ENCODE results near the gene C13orf46.

The C13orf46 gene

DNA sequence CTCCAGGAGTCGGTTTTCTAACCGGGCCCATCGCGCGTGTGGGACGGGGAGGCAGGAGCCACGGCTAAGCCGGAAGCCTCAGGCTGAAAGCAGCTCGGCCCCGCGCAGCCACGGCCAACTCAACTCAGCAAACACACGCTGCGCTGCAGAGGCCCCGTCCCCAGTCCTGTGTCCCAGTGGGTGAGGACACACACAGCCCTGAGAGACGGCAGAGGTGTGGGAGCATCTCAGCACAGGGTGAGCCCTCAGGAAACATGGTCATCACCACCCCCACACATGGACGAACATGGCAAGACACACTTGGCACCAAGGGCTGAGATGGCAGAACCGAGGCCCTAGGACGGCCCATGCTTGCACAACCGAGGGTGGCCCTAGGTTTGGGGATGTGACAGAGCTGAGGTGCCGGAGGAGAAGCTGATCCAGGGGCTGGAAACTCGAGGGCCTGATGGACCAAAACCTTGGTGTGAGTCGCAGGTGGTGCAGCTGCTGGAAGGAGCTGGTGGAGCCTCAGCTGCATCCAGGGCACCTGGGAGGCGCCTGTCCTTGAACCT is 29.0 kb upstream of the C13orf46 start:
- TF ChIP-seq, protein P1, sequence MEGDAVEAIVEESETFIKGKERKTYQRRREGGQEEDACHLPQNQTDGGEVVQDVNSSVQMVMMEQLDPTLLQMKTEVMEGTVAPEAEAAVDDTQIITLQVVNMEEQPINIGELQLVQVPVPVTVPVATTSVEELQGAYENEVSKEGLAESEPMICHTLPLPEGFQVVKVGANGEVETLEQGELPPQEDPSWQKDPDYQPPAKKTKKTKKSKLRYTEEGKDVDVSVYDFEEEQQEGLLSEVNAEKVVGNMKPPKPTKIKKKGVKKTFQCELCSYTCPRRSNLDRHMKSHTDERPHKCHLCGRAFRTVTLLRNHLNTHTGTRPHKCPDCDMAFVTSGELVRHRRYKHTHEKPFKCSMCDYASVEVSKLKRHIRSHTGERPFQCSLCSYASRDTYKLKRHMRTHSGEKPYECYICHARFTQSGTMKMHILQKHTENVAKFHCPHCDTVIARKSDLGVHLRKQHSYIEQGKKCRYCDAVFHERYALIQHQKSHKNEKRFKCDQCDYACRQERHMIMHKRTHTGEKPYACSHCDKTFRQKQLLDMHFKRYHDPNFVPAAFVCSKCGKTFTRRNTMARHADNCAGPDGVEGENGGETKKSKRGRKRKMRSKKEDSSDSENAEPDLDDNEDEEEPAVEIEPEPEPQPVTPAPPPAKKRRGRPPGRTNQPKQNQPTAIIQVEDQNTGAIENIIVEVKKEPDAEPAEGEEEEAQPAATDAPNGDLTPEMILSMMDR (IDR thresholded peaks at IDR 0.05; ENCODE audit: extremely low read depth, insufficient read depth, missing control alignments): no peak
- no peak for DNase-seq (ENCODE audit: low spot score)
- in situ Hi-C loops (cut with MboI; ENCODE audit: low pct_unique_long_range_greater_than_20kb, low sequenced_read_pairs, unreplicated experiment): no loop called here

DNA sequence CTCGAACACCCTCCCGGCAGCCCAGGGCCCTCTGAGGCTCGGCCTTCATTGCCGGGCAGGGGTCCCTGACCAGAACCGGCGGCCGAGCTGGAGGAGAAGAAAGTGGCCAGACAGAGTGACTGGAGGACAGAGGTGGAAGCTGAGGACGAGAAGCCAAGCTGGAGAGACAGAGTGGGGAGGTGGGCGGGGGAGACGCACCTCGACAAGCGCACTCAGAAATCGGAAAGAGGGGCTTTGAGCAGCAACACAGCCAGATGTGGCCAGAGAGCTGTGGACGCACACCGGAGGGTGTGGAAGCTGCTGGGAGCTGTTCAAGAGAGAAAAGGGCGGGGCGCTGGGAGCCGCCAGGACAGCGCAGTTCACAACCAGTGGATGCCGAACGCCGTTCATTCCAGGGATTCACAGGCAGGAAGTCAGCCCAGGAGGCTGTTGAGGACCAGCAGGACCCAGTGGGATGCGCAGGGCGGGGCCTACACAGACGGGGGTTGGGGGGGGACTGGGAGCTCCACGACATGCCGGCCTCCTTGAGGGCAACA is 28.2 kb upstream of the C13orf46 start:
- DNase-seq (ENCODE audit: low spot score): no peak
- TF ChIP-seq, protein P1 (IDR thresholded peaks at IDR 0.05; ENCODE audit: extremely low read depth, insufficient read depth, missing control alignments): no peak
- in situ Hi-C loops (cut with MboI; ENCODE audit: low pct_unique_long_range_greater_than_20kb, low sequenced_read_pairs, unreplicated experiment): no loop called here

DNA sequence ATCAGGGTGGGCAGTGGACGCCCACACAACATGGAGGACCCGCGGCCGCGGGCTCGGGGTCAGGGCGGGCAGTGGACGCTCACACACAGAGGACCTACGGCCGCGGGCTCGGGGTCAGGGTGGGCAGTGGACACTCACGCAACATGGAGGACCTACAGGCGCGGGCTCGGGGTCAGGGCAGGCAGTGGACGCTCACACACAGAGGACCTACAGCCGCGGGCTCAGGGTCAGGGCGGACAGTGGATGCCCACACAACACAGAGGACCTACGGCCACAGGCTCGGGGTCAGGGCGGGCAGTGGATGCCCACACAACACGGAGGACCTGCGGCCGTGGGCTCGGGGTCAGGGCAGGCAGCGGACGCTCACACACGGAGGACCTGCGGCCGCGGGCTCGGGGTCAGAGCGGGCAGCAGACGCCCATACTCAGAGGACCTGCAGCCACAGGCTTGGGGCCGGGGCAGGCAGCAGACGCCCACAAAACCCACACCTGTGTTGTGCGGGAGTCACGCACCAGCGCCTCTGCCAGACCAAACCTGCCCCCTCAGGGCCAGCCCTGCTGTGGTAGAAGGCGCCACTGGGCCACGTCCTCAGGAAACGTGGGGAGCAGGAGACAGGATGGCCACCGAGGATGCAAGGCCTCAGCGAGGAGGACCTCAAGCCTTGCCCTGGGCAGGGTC is 27.6 kb upstream of the C13orf46 start:
- DNase-seq (ENCODE audit: low spot score): no peak
- in situ Hi-C loops (cut with MboI; ENCODE audit: low pct_unique_long_range_greater_than_20kb, low sequenced_read_pairs, unreplicated experiment): no loop called here
- TF ChIP-seq, protein P1 (IDR thresholded peaks at IDR 0.05; ENCODE audit: extremely low read depth, insufficient read depth, missing control alignments): no peak

DNA sequence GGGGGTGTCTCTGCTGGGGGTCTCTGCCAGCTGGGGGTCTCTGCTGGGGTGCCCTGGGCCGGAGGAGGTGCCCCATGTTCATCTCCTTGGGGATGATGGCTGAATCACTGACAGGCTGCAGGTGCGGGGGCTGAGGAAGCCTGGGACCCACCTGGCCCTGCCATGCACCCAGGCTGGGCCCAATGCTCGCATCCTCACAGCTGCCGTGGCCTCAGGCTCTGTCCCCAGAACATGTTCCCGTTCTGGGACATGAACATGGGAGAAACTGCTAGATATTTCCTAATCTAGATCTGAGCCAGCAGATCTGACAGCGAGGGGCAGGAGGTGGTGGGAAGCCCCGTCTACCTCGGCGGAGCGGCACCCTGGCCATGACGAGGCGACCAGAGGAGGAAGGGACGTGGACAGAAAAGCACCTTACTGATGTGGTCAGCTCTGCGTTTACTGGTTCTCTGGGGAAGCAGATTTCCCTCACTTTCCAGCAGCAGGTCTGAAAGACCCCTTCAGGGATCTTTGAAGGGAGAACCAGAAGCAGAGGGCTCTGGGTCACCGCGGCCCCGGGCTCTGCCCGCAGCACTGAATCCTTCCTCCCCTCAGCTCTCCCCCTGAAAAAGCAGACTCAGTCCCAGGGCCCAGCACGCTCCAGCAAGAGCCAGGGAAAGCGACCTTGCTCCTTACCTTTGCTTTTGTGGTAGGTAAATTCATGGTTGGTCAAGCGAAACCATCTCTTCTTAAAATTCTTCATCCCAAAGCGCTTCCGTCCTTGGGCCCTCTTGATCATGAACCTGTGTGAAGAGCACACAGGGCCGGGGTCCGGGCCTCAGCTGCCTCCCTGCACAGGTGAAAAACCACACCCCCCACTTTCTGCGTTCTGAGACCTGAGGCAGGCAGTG is 26.5 kb upstream of the C13orf46 start:
- TF ChIP-seq, protein P1 (IDR thresholded peaks at IDR 0.05; ENCODE audit: extremely low read depth, insufficient read depth, missing control alignments): no peak
- in situ Hi-C loops (cut with MboI; ENCODE audit: low pct_unique_long_range_greater_than_20kb, low sequenced_read_pairs, unreplicated experiment): no loop called here
- no peak for DNase-seq (ENCODE audit: low spot score)

DNA sequence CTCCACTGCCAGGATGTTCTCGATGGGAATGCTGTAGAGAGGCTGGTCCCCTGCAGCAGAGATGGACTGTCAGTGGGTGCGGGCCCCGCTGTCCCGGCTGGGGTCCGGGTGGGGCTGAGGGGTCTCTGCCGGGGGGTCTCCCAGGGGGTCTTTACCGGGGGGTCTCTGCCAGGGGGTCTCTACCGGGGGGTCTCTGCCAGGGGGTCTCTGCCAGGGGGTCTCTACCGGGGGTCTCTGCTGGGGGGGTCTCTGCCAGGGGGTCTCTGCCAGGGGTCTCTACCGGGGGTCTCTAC is 25.7 kb upstream of the C13orf46 start:
- DNase-seq (ENCODE audit: low spot score): no peak
- in situ Hi-C loops (cut with MboI; ENCODE audit: low pct_unique_long_range_greater_than_20kb, low sequenced_read_pairs, unreplicated experiment): no loop called here
- TF ChIP-seq, protein P1 (IDR thresholded peaks at IDR 0.05; ENCODE audit: extremely low read depth, insufficient read depth, missing control alignments): no peak

DNA sequence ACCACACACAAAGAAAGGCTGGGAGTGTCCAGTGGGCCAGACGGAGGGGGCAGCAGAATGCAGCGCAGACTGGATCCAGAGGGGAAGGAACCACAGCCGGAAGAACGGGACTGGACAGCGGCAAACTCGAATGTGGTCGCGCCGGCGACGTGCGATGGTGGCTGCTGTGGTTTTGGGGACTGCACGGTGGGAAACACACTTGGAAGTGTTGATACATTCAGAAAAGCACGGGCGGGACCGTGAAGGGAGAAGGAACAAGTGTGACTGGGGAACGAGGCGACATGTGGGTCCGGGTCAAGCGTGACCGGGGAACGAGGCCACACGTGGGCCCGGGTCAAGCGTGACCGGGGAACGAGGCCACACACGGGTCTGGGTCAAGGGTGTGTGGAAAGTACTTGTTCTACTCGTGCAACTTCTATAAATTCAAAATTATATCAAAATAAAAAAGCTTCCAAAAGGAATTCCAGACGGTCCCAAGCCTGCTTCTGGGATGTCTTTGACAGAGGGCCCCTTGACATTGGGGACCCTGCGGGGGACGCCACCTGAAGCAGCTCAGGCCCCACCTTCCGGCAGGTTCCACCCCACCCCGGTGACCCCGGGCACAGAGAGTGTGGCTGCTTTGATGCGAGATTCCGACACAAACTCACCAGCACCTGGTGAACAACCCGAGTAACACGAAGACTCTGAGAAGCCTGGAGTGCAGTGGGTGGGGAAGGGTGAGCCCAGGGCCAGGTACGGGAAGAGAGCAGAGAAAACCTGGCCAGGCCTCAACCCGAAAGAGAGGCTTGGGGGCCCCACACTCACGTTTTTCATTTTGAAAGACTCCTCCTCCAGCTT is 25.1 kb upstream of the C13orf46 start:
- in situ Hi-C loops (cut with MboI; ENCODE audit: low pct_unique_long_range_greater_than_20kb, low sequenced_read_pairs, unreplicated experiment): no loop called here
- DNase-seq (ENCODE audit: low spot score): no peak
- TF ChIP-seq, protein P1 (IDR thresholded peaks at IDR 0.05; ENCODE audit: extremely low read depth, insufficient read depth, missing control alignments): no peak
